ENCODE data around the gene PRKAG3.

The PRKAG3 gene

DNA sequence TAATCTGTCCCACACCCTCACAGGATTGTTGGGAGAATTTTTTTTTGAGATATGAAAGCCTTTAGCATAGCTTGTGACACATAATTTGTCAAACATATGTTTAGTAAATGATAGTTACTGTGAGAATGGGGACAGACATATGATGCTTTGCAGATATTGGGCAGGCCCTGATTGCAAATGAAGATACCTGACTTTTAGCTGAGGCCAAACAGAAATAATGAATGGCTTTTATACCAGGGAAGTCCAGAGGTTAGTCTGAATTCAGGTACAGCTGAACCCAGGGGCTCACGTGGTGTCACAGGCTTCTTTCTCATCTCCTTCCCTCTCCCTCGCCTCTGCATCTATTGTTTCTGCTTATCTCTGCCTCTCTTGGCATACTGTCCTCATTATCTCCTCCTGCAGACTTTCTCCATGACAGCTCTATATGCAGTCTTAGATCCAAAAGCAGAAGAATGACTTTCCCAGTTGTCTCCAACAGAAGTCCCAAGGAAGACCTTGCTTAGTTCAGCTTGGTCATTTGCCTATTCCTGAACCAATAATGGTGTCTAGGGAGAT is 44.2 kb upstream of the PRKAG3 start:
- TF ChIP-seq POLR2AphosphoS5 (IDR thresholded peaks at IDR 0.05; ENCODE audit: low read depth) (no peak), SPI1 (IDR thresholded peaks at IDR 0.05; ENCODE audit: borderline replicate concordance, low read depth) (no peak), GABPA (IDR thresholded peaks at IDR 0.05; ENCODE audit: low read depth) (no peak)
- TF ChIP-seq, protein P1, sequence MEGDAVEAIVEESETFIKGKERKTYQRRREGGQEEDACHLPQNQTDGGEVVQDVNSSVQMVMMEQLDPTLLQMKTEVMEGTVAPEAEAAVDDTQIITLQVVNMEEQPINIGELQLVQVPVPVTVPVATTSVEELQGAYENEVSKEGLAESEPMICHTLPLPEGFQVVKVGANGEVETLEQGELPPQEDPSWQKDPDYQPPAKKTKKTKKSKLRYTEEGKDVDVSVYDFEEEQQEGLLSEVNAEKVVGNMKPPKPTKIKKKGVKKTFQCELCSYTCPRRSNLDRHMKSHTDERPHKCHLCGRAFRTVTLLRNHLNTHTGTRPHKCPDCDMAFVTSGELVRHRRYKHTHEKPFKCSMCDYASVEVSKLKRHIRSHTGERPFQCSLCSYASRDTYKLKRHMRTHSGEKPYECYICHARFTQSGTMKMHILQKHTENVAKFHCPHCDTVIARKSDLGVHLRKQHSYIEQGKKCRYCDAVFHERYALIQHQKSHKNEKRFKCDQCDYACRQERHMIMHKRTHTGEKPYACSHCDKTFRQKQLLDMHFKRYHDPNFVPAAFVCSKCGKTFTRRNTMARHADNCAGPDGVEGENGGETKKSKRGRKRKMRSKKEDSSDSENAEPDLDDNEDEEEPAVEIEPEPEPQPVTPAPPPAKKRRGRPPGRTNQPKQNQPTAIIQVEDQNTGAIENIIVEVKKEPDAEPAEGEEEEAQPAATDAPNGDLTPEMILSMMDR (IDR thresholded peaks at IDR 0.05; ENCODE audit: insufficient read depth, low read length) = no peak
- TF ChIP-seq, protein P2, sequence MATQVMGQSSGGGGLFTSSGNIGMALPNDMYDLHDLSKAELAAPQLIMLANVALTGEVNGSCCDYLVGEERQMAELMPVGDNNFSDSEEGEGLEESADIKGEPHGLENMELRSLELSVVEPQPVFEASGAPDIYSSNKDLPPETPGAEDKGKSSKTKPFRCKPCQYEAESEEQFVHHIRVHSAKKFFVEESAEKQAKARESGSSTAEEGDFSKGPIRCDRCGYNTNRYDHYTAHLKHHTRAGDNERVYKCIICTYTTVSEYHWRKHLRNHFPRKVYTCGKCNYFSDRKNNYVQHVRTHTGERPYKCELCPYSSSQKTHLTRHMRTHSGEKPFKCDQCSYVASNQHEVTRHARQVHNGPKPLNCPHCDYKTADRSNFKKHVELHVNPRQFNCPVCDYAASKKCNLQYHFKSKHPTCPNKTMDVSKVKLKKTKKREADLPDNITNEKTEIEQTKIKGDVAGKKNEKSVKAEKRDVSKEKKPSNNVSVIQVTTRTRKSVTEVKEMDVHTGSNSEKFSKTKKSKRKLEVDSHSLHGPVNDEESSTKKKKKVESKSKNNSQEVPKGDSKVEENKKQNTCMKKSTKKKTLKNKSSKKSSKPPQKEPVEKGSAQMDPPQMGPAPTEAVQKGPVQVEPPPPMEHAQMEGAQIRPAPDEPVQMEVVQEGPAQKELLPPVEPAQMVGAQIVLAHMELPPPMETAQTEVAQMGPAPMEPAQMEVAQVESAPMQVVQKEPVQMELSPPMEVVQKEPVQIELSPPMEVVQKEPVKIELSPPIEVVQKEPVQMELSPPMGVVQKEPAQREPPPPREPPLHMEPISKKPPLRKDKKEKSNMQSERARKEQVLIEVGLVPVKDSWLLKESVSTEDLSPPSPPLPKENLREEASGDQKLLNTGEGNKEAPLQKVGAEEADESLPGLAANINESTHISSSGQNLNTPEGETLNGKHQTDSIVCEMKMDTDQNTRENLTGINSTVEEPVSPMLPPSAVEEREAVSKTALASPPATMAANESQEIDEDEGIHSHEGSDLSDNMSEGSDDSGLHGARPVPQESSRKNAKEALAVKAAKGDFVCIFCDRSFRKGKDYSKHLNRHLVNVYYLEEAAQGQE (IDR thresholded peaks at IDR 0.05; ENCODE audit: insufficient replicate concordance, low read depth) = no peak
- Histone ChIP-seq H3K27ac (replicated peaks) (no peak overlapping the region), H3K27me3 (ENCODE audit: insufficient read depth, poor library complexity, severe bottlenecking) (peaks cover 15% of the 10 kb centered on the region)

DNA sequence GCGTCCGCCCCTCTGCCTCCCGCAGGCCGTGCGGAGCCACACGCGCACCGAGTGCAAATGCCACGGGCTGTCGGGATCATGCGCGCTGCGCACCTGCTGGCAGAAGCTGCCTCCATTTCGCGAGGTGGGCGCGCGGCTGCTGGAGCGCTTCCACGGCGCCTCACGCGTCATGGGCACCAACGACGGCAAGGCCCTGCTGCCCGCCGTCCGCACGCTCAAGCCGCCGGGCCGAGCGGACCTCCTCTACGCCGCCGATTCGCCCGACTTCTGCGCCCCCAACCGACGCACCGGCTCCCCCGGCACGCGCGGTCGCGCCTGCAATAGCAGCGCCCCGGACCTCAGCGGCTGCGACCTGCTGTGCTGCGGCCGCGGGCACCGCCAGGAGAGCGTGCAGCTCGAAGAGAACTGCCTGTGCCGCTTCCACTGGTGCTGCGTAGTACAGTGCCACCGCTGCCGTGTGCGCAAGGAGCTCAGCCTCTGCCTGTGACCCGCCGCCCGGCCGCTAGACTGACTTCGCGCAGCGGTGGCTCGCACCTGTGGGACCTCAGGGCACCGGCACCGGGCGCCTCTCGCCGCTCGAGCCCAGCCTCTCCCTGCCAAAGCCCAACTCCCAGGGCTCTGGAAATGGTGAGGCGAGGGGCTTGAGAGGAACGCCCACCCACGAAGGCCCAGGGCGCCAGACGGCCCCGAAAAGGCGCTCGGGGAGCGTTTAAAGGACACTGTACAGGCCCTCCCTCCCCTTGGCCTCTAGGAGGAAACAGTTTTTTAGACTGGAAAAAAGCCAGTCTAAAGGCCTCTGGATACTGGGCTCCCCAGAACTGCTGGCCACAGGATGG is 42.0 kb upstream of the PRKAG3 start:
- no peak overlapping the region for H3K4me3 ChIP-seq (replicated peaks; ENCODE audit: insufficient read depth, low read length)
- DNase-seq (ENCODE audit: low read depth in 1 of 2, low spot score in 1 of 2) = no peak
- no peaks in the 10 kb centered on the region for H3K27me3 ChIP-seq (ENCODE audit: insufficient read depth, poor library complexity, severe bottlenecking)
- TF ChIP-seq, protein P1 (IDR thresholded peaks at IDR 0.05; ENCODE audit: insufficient read depth, low read length) = no peak
- TF ChIP-seq GABPA (IDR thresholded peaks at IDR 0.05; ENCODE audit: low read depth) (no peak), POLR2AphosphoS5 (IDR thresholded peaks at IDR 0.05; ENCODE audit: low read depth) (no peak), SPI1 (IDR thresholded peaks at IDR 0.05; ENCODE audit: borderline replicate concordance, low read depth) (no peak)
- TF ChIP-seq, protein P2 (IDR thresholded peaks at IDR 0.05; ENCODE audit: insufficient replicate concordance, low read depth) = no peak
- H3K27ac ChIP-seq (replicated peaks) = no peak overlapping the region

More for the DNA sequence above, 44.2 kb upstream of the PRKAG3 start:
- H3K4me3 ChIP-seq (replicated peaks; ENCODE audit: insufficient read depth, low read length) = no peak overlapping the region
- DNase-seq (ENCODE audit: low read depth in 1 of 2, low spot score in 1 of 2) = no peak

DNA sequence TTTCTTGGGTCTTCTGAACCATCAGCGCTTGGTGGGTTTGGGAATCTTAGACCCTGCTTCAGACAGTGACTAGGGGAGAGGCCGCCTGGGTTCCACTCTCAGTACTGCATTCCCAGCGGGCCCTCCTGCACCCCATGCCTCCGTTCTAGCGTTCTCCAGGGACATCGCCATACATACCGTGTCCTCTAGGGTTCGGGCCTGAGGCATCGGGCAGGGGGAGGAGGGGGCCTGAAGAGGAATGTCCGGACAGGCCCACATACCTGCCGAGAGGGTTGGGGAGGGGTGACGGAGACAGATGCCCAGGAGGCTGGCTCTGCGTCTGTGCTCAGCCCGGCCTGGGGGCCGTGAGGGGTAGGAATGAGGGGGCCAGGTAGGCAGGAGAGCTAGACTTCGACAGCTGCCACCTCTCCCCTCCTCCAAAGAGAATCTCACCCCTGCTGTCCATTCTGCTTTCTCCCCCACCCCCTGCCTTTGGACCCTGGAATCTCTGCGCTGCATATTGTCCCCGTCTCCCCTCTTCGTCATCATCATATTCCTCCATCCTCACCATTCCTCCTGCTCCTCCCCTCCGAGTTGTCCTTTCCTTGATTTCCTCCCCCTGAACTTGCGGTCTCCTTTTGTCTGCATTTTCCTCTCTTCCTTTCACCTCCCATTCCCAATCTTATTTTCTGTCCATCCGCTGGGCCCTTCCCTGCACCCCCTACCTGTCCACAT is 41.2 kb upstream of the PRKAG3 start:
- no peaks in the 10 kb centered on the region for H3K27me3 ChIP-seq (ENCODE audit: insufficient read depth, poor library complexity, severe bottlenecking)
- no peak overlapping the region for H3K27ac ChIP-seq (replicated peaks)
- DNase-seq (ENCODE audit: low read depth in 1 of 2, low spot score in 1 of 2) = no peak
- H3K4me3 ChIP-seq (replicated peaks; ENCODE audit: insufficient read depth, low read length) = no peak overlapping the region
- TF ChIP-seq SPI1 (IDR thresholded peaks at IDR 0.05; ENCODE audit: borderline replicate concordance, low read depth) (no peak), POLR2AphosphoS5 (IDR thresholded peaks at IDR 0.05; ENCODE audit: low read depth) (no peak), GABPA (IDR thresholded peaks at IDR 0.05; ENCODE audit: low read depth) (no peak)
- TF ChIP-seq, protein P1 (IDR thresholded peaks at IDR 0.05; ENCODE audit: insufficient read depth, low read length) = no peak
- TF ChIP-seq, protein P2 (IDR thresholded peaks at IDR 0.05; ENCODE audit: insufficient replicate concordance, low read depth) = no peak
